Measurements from ENCODE around the gene RPN2. TPM values are rescaled to one million over a fixed set of nuclear protein-coding genes. Genes with fewer than 3 reads are reported as not detected.

Gene RPN2
- total RNA-seq, 1 experiment from 2014 or later: 234 TPM

DNA sequence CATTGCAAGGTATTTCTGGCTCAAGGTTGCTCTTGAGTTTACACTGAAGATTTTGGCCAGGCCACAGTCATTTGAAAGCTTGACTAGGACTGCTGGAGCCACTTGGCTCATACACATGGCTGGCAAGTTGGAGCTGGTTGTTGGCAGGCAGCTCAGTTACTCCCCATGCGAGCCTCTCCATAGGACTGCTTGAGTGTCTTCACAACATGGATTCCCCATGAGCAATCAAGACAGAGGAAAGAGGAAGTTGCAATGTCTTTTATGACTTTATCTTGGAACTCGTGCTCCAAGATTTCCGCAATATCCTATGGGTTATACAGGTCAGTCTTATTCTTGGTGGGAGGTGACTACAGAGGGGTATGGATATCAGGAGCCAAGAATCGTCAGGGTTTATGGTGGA lies 109.0 kb downstream of the RPN2 start:
- H3T11ph ChIP-seq (ENCODE audit: low read length): no peak overlapping the region
- no peaks in the 10 kb centered on the region for H3K4me1 ChIP-seq (ENCODE audit: insufficient read depth, low read length)
- no peak overlapping the region for H4K8ac ChIP-seq (replicated peaks; ENCODE audit: insufficient read length, low read depth, low read length)
- H3K4me2 ChIP-seq (ENCODE audit: insufficient read depth, insufficient read length, low read length): no peak overlapping the region
- H3K18ac ChIP-seq (ENCODE audit: insufficient read length, low read depth, low read length): no peak overlapping the region
- WGBS (ENCODE audit: extremely low coverage, insufficient read length, low lambda C conversion rate): no CpG with 5 or more reads among the region's 4 CpGs
- peaks cover 5% of the 10 kb centered on the region for H3K79me1 ChIP-seq (ENCODE audit: insufficient read depth, low read depth, low read length, poor library complexity, severe bottlenecking)
- H3K27ac ChIP-seq (ENCODE audit: insufficient read length, low read depth, low read length): no peak overlapping the region
- TF ChIP-seq, protein P1, sequence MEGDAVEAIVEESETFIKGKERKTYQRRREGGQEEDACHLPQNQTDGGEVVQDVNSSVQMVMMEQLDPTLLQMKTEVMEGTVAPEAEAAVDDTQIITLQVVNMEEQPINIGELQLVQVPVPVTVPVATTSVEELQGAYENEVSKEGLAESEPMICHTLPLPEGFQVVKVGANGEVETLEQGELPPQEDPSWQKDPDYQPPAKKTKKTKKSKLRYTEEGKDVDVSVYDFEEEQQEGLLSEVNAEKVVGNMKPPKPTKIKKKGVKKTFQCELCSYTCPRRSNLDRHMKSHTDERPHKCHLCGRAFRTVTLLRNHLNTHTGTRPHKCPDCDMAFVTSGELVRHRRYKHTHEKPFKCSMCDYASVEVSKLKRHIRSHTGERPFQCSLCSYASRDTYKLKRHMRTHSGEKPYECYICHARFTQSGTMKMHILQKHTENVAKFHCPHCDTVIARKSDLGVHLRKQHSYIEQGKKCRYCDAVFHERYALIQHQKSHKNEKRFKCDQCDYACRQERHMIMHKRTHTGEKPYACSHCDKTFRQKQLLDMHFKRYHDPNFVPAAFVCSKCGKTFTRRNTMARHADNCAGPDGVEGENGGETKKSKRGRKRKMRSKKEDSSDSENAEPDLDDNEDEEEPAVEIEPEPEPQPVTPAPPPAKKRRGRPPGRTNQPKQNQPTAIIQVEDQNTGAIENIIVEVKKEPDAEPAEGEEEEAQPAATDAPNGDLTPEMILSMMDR (conservative IDR thresholded peaks at IDR 0.05): no peak
- H3K23me2 ChIP-seq (ENCODE audit: insufficient read length, low read depth, low read length, poor library complexity, severe bottlenecking): peaks cover 4% of the 10 kb centered on the region
- no peak overlapping the region for H4K5ac ChIP-seq (ENCODE audit: insufficient read length, low read depth, low read length)
- 0 out of 2 replicates have a peak, but pooled peaks cover 2% of the 10 kb centered on the region for H3K79me2 ChIP-seq (ENCODE audit: insufficient read depth, low read length)
- no peak overlapping the region for H2BK15ac ChIP-seq (ENCODE audit: low read depth, low read length)
- H3K36me3 Mint-ChIP-seq (ENCODE audit: insufficient read depth in 1 of 3, low read depth in 3 of 3): peaks cover 19 to 22% (median 20%) of the 10 kb centered on the region in 3 experiments
- no peaks in the 10 kb centered on the region for H3K9me3 ChIP-seq (ENCODE audit: control insufficient read depth, low read depth, low read length)
- no peak overlapping the region for H4K91ac ChIP-seq (ENCODE audit: insufficient read length, low read depth, low read length)
- H2BK120ac ChIP-seq (ENCODE audit: low read depth, low read length, poor library complexity, severe bottlenecking): no peak overlapping the region
- peaks cover 8 to 12% of the 10 kb centered on the region in 2 experiments for H3K9me3 Mint-ChIP-seq
- H3K56ac ChIP-seq (ENCODE audit: insufficient read length, low read depth, low read length): no peak overlapping the region
- H2BK12ac ChIP-seq (ENCODE audit: insufficient read length, low read depth, low read length): no peak overlapping the region
- peaks cover 7% of the 10 kb centered on the region for H3K27me3 Mint-ChIP-seq (ENCODE audit: low read depth)
- peaks cover 17 to 24% of the 10 kb centered on the region in 2 experiments for H3K4me1 Mint-ChIP-seq
- no peak overlapping the region for H3K14ac ChIP-seq (ENCODE audit: insufficient read depth, low read length)
- H3K27ac Mint-ChIP-seq: no peak overlapping the region
- H2AK5ac ChIP-seq (ENCODE audit: insufficient read length, low read length): no peak overlapping the region
- no peaks in the 10 kb centered on the region for H4K20me1 ChIP-seq (ENCODE audit: control insufficient read depth, insufficient read depth, insufficient read length)
- no peak overlapping the region for H3K4ac ChIP-seq (ENCODE audit: low read depth, low read length)
- H3K23ac ChIP-seq (ENCODE audit: insufficient read length, low read depth, low read length): no peak overlapping the region
- no peak overlapping the region for H3K9ac ChIP-seq (ENCODE audit: extremely low read depth, insufficient read length, low read length)
- no peak overlapping the region for H2BK5ac ChIP-seq (ENCODE audit: insufficient read length, low read length)
- no peak overlapping the region for H2AFZ ChIP-seq (ENCODE audit: low read length)
- no peak for DNase-seq
- no peaks in the 10 kb centered on the region for H3K27me3 ChIP-seq (ENCODE audit: insufficient read depth, low read length)
- H3K4me3 Mint-ChIP-seq: no peak overlapping the region; a peak in 2 of 5 replicates
- H2BK20ac ChIP-seq (ENCODE audit: low read depth, low read length, poor library complexity, severe bottlenecking): no peak overlapping the region
